Adrenal gland (tissue), 12 donors: ENCODE measurements around the gene LMAN1L. TPM values are rescaled to one million over a fixed set of nuclear protein-coding genes. Genes with fewer than 3 reads are reported as not detected.

Experiments
- DNase-seq, 7 donors: peaks; one replicate each; pipeline ENCODE4 v3.0.0-alpha.2; 2019 to 2020
- H3K27ac ChIP-seq, 5 donors: fragments of 200-600 bp; sonication (generic) in 4 of 5; 1 replicate in 3 of 5; 2 replicates in 2 of 5; pipeline versions ENCODE4 v1.5.1 to v1.8.0; 2016 to 2020; ENCODE audit warnings: mild to moderate bottlenecking in 1 of 5
- H3K27me3 ChIP-seq: fragments of 200-600 bp; 2 replicates; pipeline ENCODE4 v1.8.0; 2021
- H3K36me3 ChIP-seq, 2 donors: fragments of 200-600 bp; replicated peaks in 1 of 2; 1 replicate in 1 of 2; 2 replicates in 1 of 2; pipeline versions ENCODE4 v1.5.1 to v1.8.0; 2018 to 2022
- H3K4me1 ChIP-seq, 2 donors: fragments of 200-600 bp; replicated peaks in 1 of 2; 1 replicate in 1 of 2; 2 replicates in 1 of 2; pipeline versions ENCODE4 v1.5.1 to v1.8.0; 2018 to 2021
- H3K4me3 ChIP-seq, 4 donors: fragments of 200-600 bp; sonication (generic) in 3 of 4; one replicate each; pipeline ENCODE4 v1.5.1; 2016 to 2018
- H3K9me3 ChIP-seq, 3 donors: fragments of 200-600 bp; sonication (generic) in 1 of 3; replicated peaks in 1 of 3; 1 replicate in 2 of 3; 2 replicates in 1 of 3; pipeline versions ENCODE4 v1.5.1 to v1.8.0; 2016 to 2021
- CTCF ChIP-seq, 6 experiments: fragments of 450-650 bp in 4 of 6; fragments of 200-600 bp in 2 of 6; sonication (generic) in 1 of 6; IDR thresholded peaks; 1 replicate in 5 of 6; 2 replicates in 1 of 6; pipeline versions ENCODE4 v1.5.1 to v1.8.0; 2016 to 2021; ENCODE audit warnings: antibody characterized with exemption in 6 of 6, mild to moderate bottlenecking in 2 of 6, moderate library complexity in 1 of 6
- POLR2A ChIP-seq, 2 donors: fragments of 450-650 bp; IDR thresholded peaks; one replicate each; pipeline ENCODE4 v1.6.1; 2017; ENCODE audit warnings: antibody characterized with exemption in 2 of 2, mild to moderate bottlenecking in 2 of 2, moderate library complexity in 1 of 2
- WGBS, 4 donors: extraction: QIAGEN DNeasy Blood & Tissue Kit in 2 of 4; methylation state at CpG; one replicate each; pipeline versions ENCODE4 v1.1.5 to v1.1.7; 2013 to 2017; 5-methylcytosine and 5-hydroxymethylcytosine counted together
- intact Hi-C, 2 donors: fragments of 100-400 bp; cut with DNase I; formaldehyde crosslinking; loops; one replicate each; pipeline versions ENCODE4 v1.14.1 to v1.15.0; 2022 to 2023
- polyA plus RNA-seq, 3 donors: library from polyadenylated mRNA; stranded (reverse); fragments of 200-250 nt in 2 of 3; fragments of 350-450 nt in 1 of 3; fragmentation: Illumina TruSeq in 1 of 3; extraction: RNeasy Lipid Tissue Mini Kit (QIAGEN cat#74804) in 1 of 3; gene quantifications; one replicate each; pipeline ENCODE4 v1.2.3, GENCODE V29; 2013 to 2014
- total RNA-seq, 9 donors: library from RNA; depleted of rRNA in 4 of 9; stranded (reverse); fragments of >200 nt in 4 of 9; fragments of 120-200 nt in 1 of 9; fragmentation: NEBNext Ultra II Directional in 1 of 9; extraction: Animal tissue kit (Norgen Biotek cat#: 25700) in 1 of 9; gene quantifications; one replicate each; pipeline versions ENCODE4 v1.1.0 to v1.2.4, GENCODE V29; 2013 to 2023
- donor health status: healthy with polysubstance abuse.
- donor health status: Bipolar disorder and iron deficiency.
- donor health status: DM: yes; HTN: yes; CAD: no.
- donor health status: DM: no; HTN: no; CAD: no.
- donor health status: DM: no; HTN: no; CAD: no.
- donor health status: DM: yes; HTN: yes; CAD: no.

Gene LMAN1L
- total and polyA plus RNA-seq, 12 donors = 0.28 to 12.5 (median 5.1) TPM; not detected in 1

- Histone ChIP-seq H3K27ac (no peak overlapping the region), H3K4me1 (peaks cover 0 to 3% of the 10 kb centered on the region in 2 donors), H3K27me3 (no peaks in the 10 kb centered on the region), H3K9me3 (no peaks in the 10 kb centered on the region), H3K4me3 (no peak overlapping the region), H3K36me3 (no peaks in the 10 kb centered on the region)
- intact Hi-C loops = no loop called here
- DNase-seq = no peak
- TF ChIP-seq CTCF (IDR thresholded peaks at IDR 0.05) (no peak), POLR2A (IDR thresholded peaks at IDR 0.05) (no peak)
- WGBS, 4 donors = 48 to 63% (median 55%) methylated on average over 4 to 5 of the region's 5 CpGs
Measured at GRCh38 chr15:74827614-74828013, 15.0 kb downstream of the LMAN1L start.

GRCh38 chr15:74828835-74829234, 16.2 kb downstream of the LMAN1L start:
- TF ChIP-seq POLR2A (IDR thresholded peaks at IDR 0.05) (no peak), CTCF (IDR thresholded peaks at IDR 0.05) (no peak)
- H3K9me3 ChIP-seq = no peaks in the 10 kb centered on the region
- DNase-seq = no peak
- no peak overlapping the region for H3K4me3 ChIP-seq
- 80 to 84% (median 83%) methylated on average over 5 to 6 of the region's 6 CpGs for WGBS, 4 donors
- no peak overlapping the region for H3K27ac ChIP-seq
- no peaks in the 10 kb centered on the region for H3K27me3 ChIP-seq
- intact Hi-C loops = no loop called here
- H3K36me3 ChIP-seq = no peaks in the 10 kb centered on the region
- H3K4me1 ChIP-seq = peaks cover 0 to 3% of the 10 kb centered on the region in 2 donors

- H3K27me3 ChIP-seq = no peaks in the 10 kb centered on the region
- no peak for DNase-seq
- H3K4me3 ChIP-seq = no peak overlapping the region
- TF ChIP-seq CTCF (IDR thresholded peaks at IDR 0.05) (no peak), POLR2A (IDR thresholded peaks at IDR 0.05) (no peak)
- H3K9me3 ChIP-seq = no peaks in the 10 kb centered on the region
- intact Hi-C loops = no loop called here
- no peak overlapping the region for H3K27ac ChIP-seq
- H3K4me1 ChIP-seq = peaks cover 0 to 3% of the 10 kb centered on the region in 2 donors
- 62 to 78% (median 73%) methylated on average over 3 of the region's 3 CpGs for WGBS, 4 donors
- H3K36me3 ChIP-seq = no peaks in the 10 kb centered on the region
Measured at GRCh38 chr15:74829486-74829885, 16.9 kb downstream of the LMAN1L start.

DNA sequence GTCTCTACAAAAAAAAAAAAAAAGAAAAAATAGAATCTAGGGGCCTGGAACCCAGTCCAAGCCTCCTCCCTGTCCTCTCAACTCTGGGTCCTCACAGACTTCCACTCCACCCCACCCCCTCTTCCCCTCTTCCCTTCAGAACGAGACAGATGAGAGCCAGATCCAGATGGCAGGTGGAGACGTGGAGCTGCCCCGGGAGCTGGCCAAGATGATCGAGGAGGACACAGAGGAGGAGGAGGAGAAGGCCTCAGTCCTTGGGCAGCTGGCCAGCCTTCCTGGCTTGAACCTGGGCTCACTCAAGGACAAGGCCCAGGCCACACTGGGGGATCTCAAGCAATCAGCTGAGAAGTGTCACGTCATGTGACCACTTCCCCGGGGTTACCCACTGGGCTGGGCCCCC, 17.4 kb downstream of the LMAN1L start:
- TF ChIP-seq CTCF (IDR thresholded peaks at IDR 0.05) (no peak), POLR2A (IDR thresholded peaks at IDR 0.05) (no peak)
- H3K27me3 ChIP-seq = no peaks in the 10 kb centered on the region
- no peak overlapping the region for H3K4me3 ChIP-seq
- 32 to 55% (median 38%) methylated on average over 4 to 6 of the region's 6 CpGs for WGBS, 4 donors
- peak in 1 of 7 donors; percentile 25 for DNase-seq
- H3K36me3 ChIP-seq = no peaks in the 10 kb centered on the region
- no peaks in the 10 kb centered on the region for H3K9me3 ChIP-seq
- no peak overlapping the region for H3K27ac ChIP-seq
- intact Hi-C loops = no loop called here
- H3K4me1 ChIP-seq = peaks cover 0 to 3% of the 10 kb centered on the region in 2 donors
